HL-60/S4 treated with retinoic acid at 250 ng/mL for 4 days and 3 days (cell line): ENCODE measurements around the gene ADAMTS7.
"Not testable (repeated sequence)": the region's sequence is repeated elsewhere in the genome, so short reads cannot be mapped to it uniquely, and the experiment has no call there.

Experiments used
- in situ Hi-C: fragments of 300-500 bp; cut with MboI; formaldehyde crosslinking; loops from 2 replicates; pipeline ENCODE4 v1.7.0; 2022; ENCODE audit warnings: low sequenced_read_pairs

The ADAMTS7 gene

GRCh38 chr15:78830514-78831228 is 19.4 kb upstream of the ADAMTS7 start:
- in situ Hi-C loops: no loop called here

GRCh38 chr15:78828920-78829319 is 17.7 kb upstream of the ADAMTS7 start:
- in situ Hi-C loops: no loop called here

GRCh38 chr15:78822514-78822913 is 11.2 kb upstream of the ADAMTS7 start:
- in situ Hi-C loops: no loop called here

- in situ Hi-C loops: no loop called here
Measured at GRCh38 chr15:78811825-78812183, 540 bp upstream of the ADAMTS7 start.

- in situ Hi-C loops: no loop called here
Measured at GRCh38 chr15:78810362-78811123, 721 bp downstream of the ADAMTS7 start.

- in situ Hi-C loops: no loop called here
Measured at GRCh38 chr15:78810003-78810361, 1.3 kb downstream of the ADAMTS7 start.

- in situ Hi-C loops: no loop called here
Measured at GRCh38 chr15:78808550-78808949, 2.7 kb downstream of the ADAMTS7 start.

- in situ Hi-C loops: no loop called here
Measured at GRCh38 chr15:78807359-78807758, 3.9 kb downstream of the ADAMTS7 start.

- in situ Hi-C loops: no loop called here
Measured at GRCh38 chr15:78804391-78804792, 6.9 kb downstream of the ADAMTS7 start.

GRCh38 chr15:78800806-78801205 is 10.5 kb downstream of the ADAMTS7 start:
- in situ Hi-C loops: no loop called here

- in situ Hi-C loops: no loop called here
Measured at GRCh38 chr15:78800189-78800588, 11.1 kb downstream of the ADAMTS7 start.

- in situ Hi-C loops: not testable (repeated sequence)
Measured at GRCh38 chr15:78799102-78799501, 12.2 kb downstream of the ADAMTS7 start.

- in situ Hi-C loops: not testable (repeated sequence)
Measured at GRCh38 chr15:78798355-78798754, 12.9 kb downstream of the ADAMTS7 start.

GRCh38 chr15:78797951-78798350 is 13.3 kb downstream of the ADAMTS7 start:
- in situ Hi-C loops: no loop called here

- in situ Hi-C loops: no loop called here
Measured at GRCh38 chr15:78796510-78796909, 14.8 kb downstream of the ADAMTS7 start.

GRCh38 chr15:78795043-78795442 is 16.2 kb downstream of the ADAMTS7 start:
- in situ Hi-C loops: no loop called here

GRCh38 chr15:78794446-78794845 is 16.8 kb downstream of the ADAMTS7 start:
- in situ Hi-C loops: not testable (repeated sequence)

GRCh38 chr15:78791357-78791756 is 19.9 kb downstream of the ADAMTS7 start:
- in situ Hi-C loops: no loop called here

- in situ Hi-C loops: no loop called here
Measured at GRCh38 chr15:78790027-78790426, 21.2 kb downstream of the ADAMTS7 start.

- in situ Hi-C loops: no loop called here
Measured at GRCh38 chr15:78789615-78790014, 21.6 kb downstream of the ADAMTS7 start.

- in situ Hi-C loops: no loop called here
Measured at GRCh38 chr15:78788016-78788660, 23.1 kb downstream of the ADAMTS7 start.

GRCh38 chr15:78782402-78782801 is 28.9 kb downstream of the ADAMTS7 start:
- in situ Hi-C loops: not testable (repeated sequence)
